ENCODE results near the gene CDK12. TPM values are rescaled to one million over a fixed set of nuclear protein-coding genes. Genes with fewer than 3 reads are reported as not detected.

The CDK12 gene
- total RNA-seq, 1 experiment from 2014 or later = 51.2 TPM

DNA sequence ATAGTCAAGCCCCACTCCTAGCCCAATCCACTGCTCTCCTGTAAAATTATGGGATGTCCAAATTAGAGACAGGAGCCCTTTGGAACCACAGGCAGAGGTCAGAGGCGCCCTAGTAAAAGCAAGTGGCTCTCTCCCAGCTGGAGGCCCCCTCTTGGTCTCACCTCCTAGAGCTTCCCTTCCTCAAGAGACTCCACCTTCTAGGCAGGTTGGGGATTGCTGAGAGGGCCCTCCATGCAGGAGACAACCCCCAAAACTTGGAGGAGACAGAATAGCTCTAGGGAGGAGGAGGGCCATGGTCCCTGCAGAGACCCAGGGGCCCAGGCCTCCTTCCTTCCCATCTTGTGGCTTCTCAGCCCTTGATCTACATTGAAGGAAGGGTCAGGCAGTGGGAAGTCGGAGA, 117.0 kb downstream of the CDK12 start:
- H3K4me2 ChIP-seq (ENCODE audit: low read length) = no peak overlapping the region
- H3K4me3 ChIP-seq (replicated peaks in 1 of 2; ENCODE audit: low read depth in 1 of 2, low read length in 2 of 2) = no peak overlapping the region
- no peak for TF ChIP-seq EZH2 (IDR thresholded peaks at IDR 0.05)
- TF ChIP-seq POLR2A (IDR thresholded peaks at IDR 0.05; ENCODE audit: borderline replicate concordance, extremely low read depth, insufficient read depth, insufficient read length) = no peak
- no peak overlapping the region for H2AFZ ChIP-seq (ENCODE audit: low read depth, low read length, poor library complexity, severe bottlenecking)
- H3K9me3 ChIP-seq (ENCODE audit: control insufficient read depth in 1 of 2, insufficient read depth in 1 of 2, low read depth in 1 of 2, low read length in 2 of 2) = no peaks in the 10 kb centered on the region
- intact Hi-C loops (cut with micrococcal nuclease) = no loop called here
- no peaks in the 10 kb centered on the region for H3K79me2 ChIP-seq (ENCODE audit: insufficient read depth, low read length)
- H3K36me3 ChIP-seq (ENCODE audit: control insufficient read depth in 1 of 2, insufficient read depth in 2 of 2, low read length in 2 of 2) = no peaks in the 10 kb centered on the region
- CTCF ChIA-PET = no interaction called here
- no peak overlapping the region for H3K9ac ChIP-seq (ENCODE audit: low read length)
- no TSS peak for BruUV-seq (replicated peaks)
- H4K20me1 ChIP-seq (ENCODE audit: insufficient read depth) = no peaks in the 10 kb centered on the region
- RAD21 ChIA-PET (ENCODE audit: low non-redundant PET in 1 of 2, low total read pairs in 2 of 2, uncharacterized antibody in 2 of 2, unreplicated experiment in 2 of 2) = no interaction called here
- no peak for ATAC-seq
- POLR2A ChIA-PET = no interaction called here
- no peaks in the 10 kb centered on the region for H3K27me3 ChIP-seq (ENCODE audit: insufficient read depth, low read length)
- no peak for DNase-seq (ENCODE audit: low read depth, low spot score)
- no peak overlapping the region for H3K27ac ChIP-seq (ENCODE audit: low read depth, low read length)
- H3K9me2 ChIP-seq (ENCODE audit: insufficient read depth) = no peaks in the 10 kb centered on the region
- H3K4me1 ChIP-seq (ENCODE audit: control insufficient read depth in 1 of 2, insufficient read depth in 2 of 2, low read length in 2 of 2) = peaks cover 4 to 11% of the 10 kb centered on the region in 2 experiments; a peak in 2 of 4 replicates

DNA sequence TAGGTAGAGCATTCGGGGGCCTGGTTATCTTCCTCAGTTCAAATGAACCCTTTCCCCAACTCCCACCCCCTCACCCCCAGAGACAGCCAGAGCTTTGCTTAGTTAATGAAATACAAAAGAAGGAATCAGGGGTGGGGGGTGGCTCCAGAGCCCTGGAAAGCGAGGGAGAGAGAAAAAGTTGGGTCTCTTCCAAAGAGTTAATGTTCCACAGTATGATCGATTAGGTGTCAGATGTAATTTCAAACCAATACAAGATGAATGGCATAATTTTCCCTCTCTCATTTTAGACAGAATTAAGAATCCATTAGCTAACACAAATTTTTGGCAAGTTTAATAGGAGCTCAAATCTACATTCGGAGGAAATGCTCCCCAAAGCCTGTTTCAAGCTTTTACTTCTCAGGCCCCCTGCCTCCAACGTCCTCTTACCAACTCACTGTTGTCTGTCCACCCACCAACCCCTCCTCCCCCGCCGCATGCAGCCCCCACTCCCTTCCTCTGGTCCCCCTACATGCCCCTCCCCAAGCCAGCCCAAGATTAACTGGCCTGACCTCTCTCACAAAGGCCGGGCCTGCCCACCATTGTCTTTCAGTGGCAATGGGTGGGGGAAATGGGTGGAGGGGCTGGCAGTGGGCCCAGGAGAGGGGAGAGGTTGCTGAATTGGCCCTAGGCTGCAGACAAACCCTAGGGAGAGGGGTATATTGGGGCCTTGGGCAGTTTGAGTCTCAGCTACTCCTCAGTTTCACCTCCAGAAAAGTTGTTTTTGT, 118.2 kb downstream of the CDK12 start:
- no TSS peak for BruUV-seq (replicated peaks)
- Histone ChIP-seq H2AFZ (ENCODE audit: low read depth, low read length, poor library complexity, severe bottlenecking) (no peak overlapping the region), H3K79me2 (ENCODE audit: insufficient read depth, low read length) (no peaks in the 10 kb centered on the region), H3K9me2 (ENCODE audit: insufficient read depth) (no peaks in the 10 kb centered on the region), H3K9me3 (ENCODE audit: control insufficient read depth in 1 of 2, insufficient read depth in 1 of 2, low read depth in 1 of 2, low read length in 2 of 2) (no peaks in the 10 kb centered on the region), H3K4me1 (ENCODE audit: control insufficient read depth in 1 of 2, insufficient read depth in 2 of 2, low read length in 2 of 2) (peaks cover 4% of the 10 kb centered on the region in 2 experiments; a peak in 2 of 4 replicates), H3K9ac (ENCODE audit: low read length) (no peak overlapping the region), H3K36me3 (ENCODE audit: control insufficient read depth in 1 of 2, insufficient read depth in 2 of 2, low read length in 2 of 2) (no peaks in the 10 kb centered on the region), H3K4me3 (replicated peaks in 1 of 2; ENCODE audit: low read depth in 1 of 2, low read length in 2 of 2) (no peak overlapping the region), H4K20me1 (ENCODE audit: insufficient read depth) (no peaks in the 10 kb centered on the region), H3K27me3 (ENCODE audit: insufficient read depth, low read length) (no peaks in the 10 kb centered on the region), H3K27ac (ENCODE audit: low read depth, low read length) (no peak overlapping the region), H3K4me2 (ENCODE audit: low read length) (no peak overlapping the region)
- no peak for DNase-seq (ENCODE audit: low read depth, low spot score)
- CTCF ChIA-PET = no interaction called here
- no peak for ATAC-seq
- RAD21 ChIA-PET (ENCODE audit: low non-redundant PET in 1 of 2, low total read pairs in 2 of 2, uncharacterized antibody in 2 of 2, unreplicated experiment in 2 of 2) = no interaction called here
- intact Hi-C loops (cut with micrococcal nuclease) = no loop called here
- TF ChIP-seq YY1 (IDR thresholded peaks at IDR 0.05; ENCODE audit: extremely low read depth, insufficient replicate concordance, low read depth, low read length) (no peak), SP1 (IDR thresholded peaks at IDR 0.05; ENCODE audit: low read depth) (no peak), JUND (IDR thresholded peaks at IDR 0.05) (no peak), ELF1 (IDR thresholded peaks at IDR 0.05; ENCODE audit: borderline replicate concordance, low read depth) (no peak), POLR2AphosphoS5 (IDR thresholded peaks at IDR 0.05; ENCODE audit: low read depth, low read length) (no peak)
- TF ChIP-seq, protein P1, sequence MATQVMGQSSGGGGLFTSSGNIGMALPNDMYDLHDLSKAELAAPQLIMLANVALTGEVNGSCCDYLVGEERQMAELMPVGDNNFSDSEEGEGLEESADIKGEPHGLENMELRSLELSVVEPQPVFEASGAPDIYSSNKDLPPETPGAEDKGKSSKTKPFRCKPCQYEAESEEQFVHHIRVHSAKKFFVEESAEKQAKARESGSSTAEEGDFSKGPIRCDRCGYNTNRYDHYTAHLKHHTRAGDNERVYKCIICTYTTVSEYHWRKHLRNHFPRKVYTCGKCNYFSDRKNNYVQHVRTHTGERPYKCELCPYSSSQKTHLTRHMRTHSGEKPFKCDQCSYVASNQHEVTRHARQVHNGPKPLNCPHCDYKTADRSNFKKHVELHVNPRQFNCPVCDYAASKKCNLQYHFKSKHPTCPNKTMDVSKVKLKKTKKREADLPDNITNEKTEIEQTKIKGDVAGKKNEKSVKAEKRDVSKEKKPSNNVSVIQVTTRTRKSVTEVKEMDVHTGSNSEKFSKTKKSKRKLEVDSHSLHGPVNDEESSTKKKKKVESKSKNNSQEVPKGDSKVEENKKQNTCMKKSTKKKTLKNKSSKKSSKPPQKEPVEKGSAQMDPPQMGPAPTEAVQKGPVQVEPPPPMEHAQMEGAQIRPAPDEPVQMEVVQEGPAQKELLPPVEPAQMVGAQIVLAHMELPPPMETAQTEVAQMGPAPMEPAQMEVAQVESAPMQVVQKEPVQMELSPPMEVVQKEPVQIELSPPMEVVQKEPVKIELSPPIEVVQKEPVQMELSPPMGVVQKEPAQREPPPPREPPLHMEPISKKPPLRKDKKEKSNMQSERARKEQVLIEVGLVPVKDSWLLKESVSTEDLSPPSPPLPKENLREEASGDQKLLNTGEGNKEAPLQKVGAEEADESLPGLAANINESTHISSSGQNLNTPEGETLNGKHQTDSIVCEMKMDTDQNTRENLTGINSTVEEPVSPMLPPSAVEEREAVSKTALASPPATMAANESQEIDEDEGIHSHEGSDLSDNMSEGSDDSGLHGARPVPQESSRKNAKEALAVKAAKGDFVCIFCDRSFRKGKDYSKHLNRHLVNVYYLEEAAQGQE (IDR thresholded peaks at IDR 0.05; ENCODE audit: low read depth) = no peak
- TF ChIP-seq, protein P2, sequence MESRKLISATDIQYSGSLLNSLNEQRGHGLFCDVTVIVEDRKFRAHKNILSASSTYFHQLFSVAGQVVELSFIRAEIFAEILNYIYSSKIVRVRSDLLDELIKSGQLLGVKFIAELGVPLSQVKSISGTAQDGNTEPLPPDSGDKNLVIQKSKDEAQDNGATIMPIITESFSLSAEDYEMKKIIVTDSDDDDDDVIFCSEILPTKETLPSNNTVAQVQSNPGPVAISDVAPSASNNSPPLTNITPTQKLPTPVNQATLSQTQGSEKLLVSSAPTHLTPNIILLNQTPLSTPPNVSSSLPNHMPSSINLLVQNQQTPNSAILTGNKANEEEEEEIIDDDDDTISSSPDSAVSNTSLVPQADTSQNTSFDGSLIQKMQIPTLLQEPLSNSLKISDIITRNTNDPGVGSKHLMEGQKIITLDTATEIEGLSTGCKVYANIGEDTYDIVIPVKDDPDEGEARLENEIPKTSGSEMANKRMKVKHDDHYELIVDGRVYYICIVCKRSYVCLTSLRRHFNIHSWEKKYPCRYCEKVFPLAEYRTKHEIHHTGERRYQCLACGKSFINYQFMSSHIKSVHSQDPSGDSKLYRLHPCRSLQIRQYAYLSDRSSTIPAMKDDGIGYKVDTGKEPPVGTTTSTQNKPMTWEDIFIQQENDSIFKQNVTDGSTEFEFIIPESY (IDR thresholded peaks at IDR 0.05; ENCODE audit: extremely low read depth, insufficient replicate concordance, low read length) = no peak
- POLR2A ChIA-PET = no interaction called here
